Bone marrow (tissue), 2 donors: ENCODE data around the gene PLIN3.
A peak's percentile ranks its signal among the peaks of the same experiment; 100 is the strongest.
"Not testable (repeated sequence)": the region's sequence is repeated elsewhere in the genome, so short reads cannot be mapped to it uniquely, and the experiment has no call there.

Experiments used
- DNase-seq, 2 donors: peaks; one replicate each; lab custom pipeline; 2025; lab: John Stamatoyannopoulos, UW

Gene PLIN3

GRCh38 chr19:4847190-4847973 lies 20.1 kb downstream of the PLIN3 start:
- DNase-seq: no peak

GRCh38 chr19:4845975-4846374 lies 21.5 kb downstream of the PLIN3 start:
- not testable (repeated sequence) for DNase-seq

DNA sequence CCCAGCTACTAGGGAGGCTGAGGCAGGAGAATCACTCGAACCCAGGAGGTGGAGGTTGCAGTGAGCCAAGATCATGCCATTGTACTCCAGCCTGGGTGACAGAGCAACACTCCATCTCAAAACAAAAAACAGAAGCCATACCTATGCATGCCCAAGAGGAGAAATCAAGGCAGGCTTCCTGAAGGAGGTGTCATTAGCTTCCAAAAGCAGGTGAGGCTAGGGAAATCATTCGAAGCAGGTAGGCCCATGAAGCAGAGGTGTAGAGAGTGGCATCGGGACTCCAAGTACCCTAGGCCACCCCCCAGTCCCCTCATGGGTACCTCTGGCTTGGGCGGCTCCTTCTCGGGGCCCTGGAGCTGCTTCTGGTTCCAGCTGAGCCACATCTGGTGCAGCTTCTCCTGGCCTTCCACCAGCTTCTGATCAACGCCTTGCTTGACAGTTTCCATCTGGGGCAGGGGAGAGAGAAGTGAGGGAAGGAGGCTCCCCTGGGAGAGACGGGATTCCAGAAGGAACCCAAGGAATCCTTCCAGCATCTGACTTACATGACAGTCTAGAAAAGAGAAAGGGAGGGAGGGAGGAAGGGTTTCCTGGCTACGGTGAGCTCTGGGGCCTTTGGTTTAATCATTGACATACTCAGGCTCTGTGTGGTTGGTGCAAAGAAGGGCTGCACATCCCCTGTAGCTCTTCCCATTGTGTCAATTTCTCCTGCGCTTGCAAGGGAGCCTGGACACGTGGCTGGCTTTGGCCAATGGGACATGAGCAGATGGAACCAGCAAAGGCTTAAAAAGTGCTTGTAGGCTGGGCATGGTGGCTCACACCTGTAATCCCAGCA lies 22.9 kb downstream of the PLIN3 start:
- no peak for DNase-seq

DNA sequence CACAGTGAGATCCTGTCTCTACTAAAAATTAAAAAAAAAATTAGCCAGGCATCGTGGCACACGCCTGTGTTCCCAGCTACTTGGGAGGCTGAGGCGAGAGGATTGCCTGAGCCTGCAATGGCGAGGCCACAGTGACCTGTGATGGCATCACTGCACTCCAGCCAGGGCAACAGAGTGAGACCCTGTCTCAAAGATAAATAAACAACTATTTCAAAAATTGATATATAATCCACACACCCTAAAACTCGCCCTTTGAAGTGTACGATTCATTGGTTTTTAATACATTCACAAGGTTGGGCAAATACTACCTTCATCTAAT lies 23.9 kb downstream of the PLIN3 start:
- DNase-seq: no peak

GRCh38 chr19:4839192-4839591 lies 28.3 kb downstream of the PLIN3 start:
- no peak for DNase-seq

GRCh38 chr19:4832776-4833175 lies 34.7 kb downstream of the PLIN3 start:
- DNase-seq: no peak

- not testable (repeated sequence) for DNase-seq
These were observed 35.5 kb downstream of the PLIN3 start for GRCh38 chr19:4831979-4832340.

- peak in 1 of 2 donors; percentile 64 for DNase-seq
These were observed 36.0 kb downstream of the PLIN3 start, which contains the start of gene TICAM1 for GRCh38 chr19:4831304-4831978. Gene TICAM1, minus strand, starts transcription at chr19:4831712. Its CDS starts 13,335 bp downstream, at chr19:4818377.

- no peak for DNase-seq
These were observed 36.6 kb downstream of the PLIN3 start for GRCh38 chr19:4830768-4831265.

DNA sequence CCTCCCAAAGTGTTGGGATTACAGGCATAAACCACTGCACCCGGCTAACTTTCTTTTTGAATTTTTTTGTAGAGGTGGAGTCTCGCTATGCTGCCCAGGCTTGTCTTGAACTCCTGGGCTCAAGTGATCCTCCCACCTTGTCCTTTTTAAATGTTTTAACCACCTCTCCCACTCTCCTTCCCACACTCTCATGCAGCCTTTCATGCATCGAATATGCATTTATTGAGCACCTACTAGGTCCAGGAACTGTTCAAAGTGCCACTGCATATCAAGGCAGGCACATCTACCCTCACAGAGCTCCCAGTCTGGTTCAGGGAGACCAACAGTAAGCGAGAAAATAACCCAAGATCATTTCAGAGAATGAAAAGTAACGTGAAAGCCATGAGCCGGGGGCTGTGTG lies 37.1 kb downstream of the PLIN3 start:
- no peak for DNase-seq

GRCh38 chr19:4829001-4829712 lies 38.3 kb downstream of the PLIN3 start:
- DNase-seq: peak in 1 of 2 donors; percentile 42

GRCh38 chr19:4823577-4823976 lies 43.9 kb downstream of the PLIN3 start:
- no peak for DNase-seq

DNA sequence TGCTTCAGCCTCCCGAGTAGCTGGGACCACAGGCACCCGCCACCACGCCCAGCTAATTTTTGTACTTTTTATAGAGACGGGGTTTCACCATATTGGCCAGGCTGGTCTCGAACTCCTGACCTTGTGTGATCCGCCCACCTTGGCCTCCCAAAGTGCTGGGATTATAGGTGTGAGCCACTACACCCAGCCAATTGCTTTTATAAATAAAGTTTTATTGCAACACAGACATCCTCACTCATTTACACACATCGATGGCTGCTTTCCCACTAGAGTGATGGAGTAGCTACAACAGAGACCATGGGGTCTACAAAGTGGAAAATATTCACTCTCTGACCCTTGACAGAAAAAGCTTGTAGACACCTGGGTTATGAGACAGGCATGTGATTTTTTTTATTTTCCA lies 45.1 kb downstream of the PLIN3 start:
- DNase-seq: not testable (repeated sequence)

- DNase-seq: no peak
These were observed 46.2 kb downstream of the PLIN3 start for GRCh38 chr19:4821265-4821664.

GRCh38 chr19:4817467-4818277 lies 49.8 kb downstream of the PLIN3 start:
- no peak for DNase-seq

DNA sequence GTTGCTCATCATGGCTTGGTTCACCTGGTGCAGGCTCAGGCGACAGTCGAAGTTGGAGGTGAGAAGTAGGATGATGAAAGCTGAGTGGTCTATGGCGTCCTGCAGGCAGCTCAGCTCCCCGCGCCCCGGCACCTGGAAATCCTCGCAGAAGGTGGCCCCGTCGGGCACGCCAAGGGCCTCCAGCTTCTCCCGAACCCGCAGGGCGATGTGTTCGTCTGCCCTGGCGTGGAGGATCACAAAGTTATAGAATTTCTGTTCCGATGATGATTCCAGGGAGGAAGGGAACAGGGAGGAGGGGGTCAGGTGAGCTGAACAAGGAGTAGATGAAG lies 50.6 kb downstream of the PLIN3 start:
- DNase-seq: no peak

DNA sequence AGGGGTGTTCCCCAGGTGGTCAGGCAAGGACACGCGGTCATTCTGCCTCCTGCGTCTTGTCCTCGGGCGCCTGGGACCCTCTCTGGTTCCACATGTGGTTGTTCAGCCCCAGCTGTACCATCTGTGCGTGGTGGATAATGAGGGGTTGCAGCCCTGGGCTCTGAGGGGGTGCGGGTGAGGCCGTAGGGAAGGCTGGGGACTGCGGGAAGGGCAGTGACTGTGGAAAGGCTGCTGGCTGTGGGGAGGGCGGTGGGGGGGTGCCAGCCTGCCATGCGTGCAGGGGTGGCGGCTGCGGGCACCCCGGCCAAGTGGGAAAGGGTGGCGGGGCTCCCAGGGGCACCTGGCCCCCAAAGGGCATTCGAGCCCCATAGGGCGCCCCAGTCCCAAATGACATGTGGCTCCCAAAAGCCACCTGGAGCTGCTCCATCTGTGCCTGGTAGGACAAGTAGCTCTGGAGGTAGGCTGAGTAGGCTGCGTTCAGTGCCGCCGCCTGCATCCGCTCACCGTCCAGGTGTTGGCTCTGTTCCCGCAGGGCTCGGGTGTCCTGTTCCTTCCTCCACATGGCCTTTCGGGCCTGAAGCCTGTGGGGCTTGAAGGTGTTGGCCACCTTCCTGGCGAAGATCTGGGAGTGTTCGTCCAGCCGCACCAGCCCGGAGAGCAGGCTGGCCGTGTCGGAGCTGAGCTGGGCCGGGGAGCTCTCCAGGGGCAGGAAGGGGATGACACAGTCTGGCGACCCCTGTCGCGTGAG lies 51.1 kb downstream of the PLIN3 start:
- no peak for DNase-seq

DNA sequence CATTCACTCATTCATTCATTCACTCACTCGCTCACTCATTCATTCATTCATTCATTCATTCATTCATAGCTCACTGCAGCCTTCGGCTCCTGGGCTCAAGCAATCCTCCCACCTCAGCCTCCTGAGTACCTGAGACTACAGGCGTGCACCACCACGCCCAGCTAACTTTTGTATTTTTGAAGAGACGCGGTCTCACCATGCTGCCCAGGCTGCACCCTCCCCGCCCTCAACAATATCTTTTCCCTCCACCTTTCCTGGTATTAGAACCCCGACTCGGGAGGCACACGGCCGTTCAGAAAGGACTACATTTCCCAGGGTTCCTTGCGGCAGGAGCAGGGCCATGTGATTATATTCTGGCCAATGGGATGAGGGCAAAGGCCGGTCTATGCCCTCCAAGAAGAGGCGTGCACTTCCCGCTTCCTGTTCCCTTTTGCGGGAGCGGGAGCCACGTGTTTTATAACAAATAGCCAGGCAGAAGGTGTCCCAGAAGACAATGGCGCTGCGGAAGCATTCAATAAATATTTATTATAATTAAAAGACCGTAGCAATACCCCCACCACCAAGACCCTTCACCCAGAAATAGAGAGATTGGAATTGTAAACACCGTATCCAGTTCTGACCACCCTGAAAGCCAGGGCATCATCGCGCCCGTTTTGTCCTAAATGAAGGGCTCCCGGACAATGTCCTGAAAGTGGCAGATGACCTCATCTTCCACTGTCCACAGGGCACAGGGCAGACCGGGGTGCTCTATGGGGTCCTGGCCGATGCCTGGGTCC lies 51.9 kb downstream of the PLIN3 start:
- peak; percentile 33 to 82 for DNase-seq

GRCh38 chr19:4814625-4815425 lies 52.6 kb downstream of the PLIN3 start:
- no peak for DNase-seq
